ENCODE data around the gene HOMER1. TPM values are rescaled to one million over a fixed set of nuclear protein-coding genes. Genes with fewer than 3 reads are reported as not detected.

Gene HOMER1
- total and polyA plus RNA-seq, 9 of the 15 experiments (the other 6 are each of a cell fraction or from before 2014, with no cell fraction given): 6.3 to 39.9 (median 9.9) TPM

DNA sequence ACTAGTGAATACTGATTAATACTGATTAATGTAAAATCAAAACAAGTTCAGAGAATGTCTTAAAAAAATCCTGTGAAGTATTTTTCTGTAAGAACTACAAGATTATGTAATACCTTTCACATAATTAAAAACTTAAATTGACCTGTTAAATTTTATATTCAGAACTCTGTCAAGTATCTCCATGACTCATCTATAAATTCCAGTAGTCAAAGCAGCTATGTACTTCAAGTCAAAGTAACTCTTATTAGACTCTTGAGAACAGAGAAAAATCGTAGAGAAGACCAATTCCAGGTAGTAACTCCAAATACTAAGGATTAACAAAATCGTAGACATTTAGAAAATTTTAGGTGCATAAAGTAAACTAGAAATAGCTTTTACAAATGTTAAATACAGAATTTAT is 77.1 kb downstream of the HOMER1 start:
- ATAC-seq (no peak), DNase-seq (ENCODE audit: extremely low read depth in 1 of 4, low spot score in 3 of 4) (no peak), FAIRE-seq (no peak)
- in situ Hi-C loops (cut with MboI) (no loop called here), intact Hi-C loops (cut with micrococcal nuclease) (no loop called here)
- H2AFZ ChIP-seq (ENCODE audit: low read depth, low read length): no peak overlapping the region
- no peak overlapping the region for H3K9ac ChIP-seq (ENCODE audit: insufficient read depth in 1 of 2, low read depth in 2 of 2, low read length in 2 of 2)
- H3K27ac ChIP-seq (ENCODE audit: extremely low read depth, low read depth, low read length): no peak overlapping the region
- H3K36me3 ChIP-seq (ENCODE audit: control insufficient read depth, insufficient read depth, low read length): peaks cover 22% of the 10 kb centered on the region; the same call in 2 of the 3 replicates
- H4K20me1 ChIP-seq (replicated peaks; ENCODE audit: control insufficient read depth, insufficient read depth, low read length): no peaks in the 10 kb centered on the region
- H3K9me3 ChIP-seq (replicated peaks; ENCODE audit: control insufficient read depth, insufficient read depth, low read depth, low read length): no peaks in the 10 kb centered on the region
- no peaks in the 10 kb centered on the region for H3K79me2 ChIP-seq (ENCODE audit: control insufficient read depth, insufficient read depth, low read length)
- CTCF ChIA-PET (ENCODE audit: low intra/inter-chr PET ratio): no interaction called here
- no peak overlapping the region for H3K4me3 ChIP-seq
- POLR2A ChIA-PET: no interaction called here
- no peaks in the 10 kb centered on the region for H3K9me1 ChIP-seq (ENCODE audit: control insufficient read depth, insufficient read depth, low read length)
- no peaks in the 10 kb centered on the region for H3K4me1 ChIP-seq (replicated peaks in 1 of 2; ENCODE audit: control insufficient read depth in 2 of 2, insufficient read depth in 2 of 2, low read length in 2 of 2)
- no peaks in the 10 kb centered on the region for H3K27me3 ChIP-seq (ENCODE audit: control insufficient read depth in 2 of 2, insufficient read depth in 2 of 2, low read length in 2 of 2)
- no TSS peak for BruUV-seq (replicated peaks)
- H3K4me2 ChIP-seq (ENCODE audit: insufficient read depth, low read length): no peak overlapping the region
- WGBS (ENCODE audit: insufficient coverage, low coverage, missing lambda C conversion rate): 71% methylated on average over 2 of the region's 2 CpGs
- TF ChIP-seq MED1 (CRISPR knock-in tag; IDR thresholded peaks at IDR 0.05; ENCODE audit: borderline replicate concordance) (no peak), GTF2E2 (tag; IDR thresholded peaks at IDR 0.05) (no peak), PHB (CRISPR knock-in tag; IDR thresholded peaks at IDR 0.05) (no peak), SRF (CRISPR knock-in tag; IDR thresholded peaks at IDR 0.05) (no peak), BHLHE40 (IDR thresholded peaks at IDR 0.05; ENCODE audit: low read length) (no peak), DIDO1 (tag; IDR thresholded peaks at IDR 0.05; ENCODE audit: low read depth) (no peak), KAT7 (CRISPR knock-in tag; IDR thresholded peaks at IDR 0.05; ENCODE audit: borderline replicate concordance) (no peak), ZNF12 (CRISPR knock-in tag; IDR thresholded peaks at IDR 0.05) (no peak), SNIP1 (IDR thresholded peaks at IDR 0.05; ENCODE audit: low read depth) (no peak), TCF7 (IDR thresholded peaks at IDR 0.05; ENCODE audit: borderline replicate concordance) (no peak), ZNF217 (CRISPR knock-in tag; IDR thresholded peaks at IDR 0.05) (no peak)
- TF ChIP-seq, protein P1, sequence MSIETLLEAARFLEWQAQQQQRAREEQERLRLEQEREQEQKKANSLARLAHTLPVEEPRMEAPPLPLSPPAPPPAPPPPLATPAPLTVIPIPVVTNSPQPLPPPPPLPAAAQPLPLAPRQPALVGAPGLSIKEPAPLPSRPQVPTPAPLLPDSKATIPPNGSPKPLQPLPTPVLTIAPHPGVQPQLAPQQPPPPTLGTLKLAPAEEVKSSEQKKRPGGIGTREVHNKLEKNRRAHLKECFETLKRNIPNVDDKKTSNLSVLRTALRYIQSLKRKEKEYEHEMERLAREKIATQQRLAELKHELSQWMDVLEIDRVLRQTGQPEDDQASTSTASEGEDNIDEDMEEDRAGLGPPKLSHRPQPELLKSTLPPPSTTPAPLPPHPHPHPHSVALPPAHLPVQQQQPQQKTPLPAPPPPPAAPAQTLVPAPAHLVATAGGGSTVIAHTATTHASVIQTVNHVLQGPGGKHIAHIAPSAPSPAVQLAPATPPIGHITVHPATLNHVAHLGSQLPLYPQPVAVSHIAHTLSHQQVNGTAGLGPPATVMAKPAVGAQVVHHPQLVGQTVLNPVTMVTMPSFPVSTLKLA (conservative IDR thresholded peaks at IDR 0.05): no peak
- TF ChIP-seq, protein P2, sequence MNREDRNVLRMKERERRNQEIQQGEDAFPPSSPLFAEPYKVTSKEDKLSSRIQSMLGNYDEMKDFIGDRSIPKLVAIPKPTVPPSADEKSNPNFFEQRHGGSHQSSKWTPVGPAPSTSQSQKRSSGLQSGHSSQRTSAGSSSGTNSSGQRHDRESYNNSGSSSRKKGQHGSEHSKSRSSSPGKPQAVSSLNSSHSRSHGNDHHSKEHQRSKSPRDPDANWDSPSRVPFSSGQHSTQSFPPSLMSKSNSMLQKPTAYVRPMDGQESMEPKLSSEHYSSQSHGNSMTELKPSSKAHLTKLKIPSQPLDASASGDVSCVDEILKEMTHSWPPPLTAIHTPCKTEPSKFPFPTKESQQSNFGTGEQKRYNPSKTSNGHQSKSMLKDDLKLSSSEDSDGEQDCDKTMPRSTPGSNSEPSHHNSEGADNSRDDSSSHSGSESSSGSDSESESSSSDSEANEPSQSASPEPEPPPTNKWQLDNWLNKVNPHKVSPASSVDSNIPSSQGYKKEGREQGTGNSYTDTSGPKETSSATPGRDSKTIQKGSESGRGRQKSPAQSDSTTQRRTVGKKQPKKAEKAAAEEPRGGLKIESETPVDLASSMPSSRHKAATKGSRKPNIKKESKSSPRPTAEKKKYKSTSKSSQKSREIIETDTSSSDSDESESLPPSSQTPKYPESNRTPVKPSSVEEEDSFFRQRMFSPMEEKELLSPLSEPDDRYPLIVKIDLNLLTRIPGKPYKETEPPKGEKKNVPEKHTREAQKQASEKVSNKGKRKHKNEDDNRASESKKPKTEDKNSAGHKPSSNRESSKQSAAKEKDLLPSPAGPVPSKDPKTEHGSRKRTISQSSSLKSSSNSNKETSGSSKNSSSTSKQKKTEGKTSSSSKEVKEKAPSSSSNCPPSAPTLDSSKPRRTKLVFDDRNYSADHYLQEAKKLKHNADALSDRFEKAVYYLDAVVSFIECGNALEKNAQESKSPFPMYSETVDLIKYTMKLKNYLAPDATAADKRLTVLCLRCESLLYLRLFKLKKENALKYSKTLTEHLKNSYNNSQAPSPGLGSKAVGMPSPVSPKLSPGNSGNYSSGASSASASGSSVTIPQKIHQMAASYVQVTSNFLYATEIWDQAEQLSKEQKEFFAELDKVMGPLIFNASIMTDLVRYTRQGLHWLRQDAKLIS (CRISPR knock-in tag; IDR thresholded peaks at IDR 0.05): no peak
- TF ChIP-seq, protein P3, sequence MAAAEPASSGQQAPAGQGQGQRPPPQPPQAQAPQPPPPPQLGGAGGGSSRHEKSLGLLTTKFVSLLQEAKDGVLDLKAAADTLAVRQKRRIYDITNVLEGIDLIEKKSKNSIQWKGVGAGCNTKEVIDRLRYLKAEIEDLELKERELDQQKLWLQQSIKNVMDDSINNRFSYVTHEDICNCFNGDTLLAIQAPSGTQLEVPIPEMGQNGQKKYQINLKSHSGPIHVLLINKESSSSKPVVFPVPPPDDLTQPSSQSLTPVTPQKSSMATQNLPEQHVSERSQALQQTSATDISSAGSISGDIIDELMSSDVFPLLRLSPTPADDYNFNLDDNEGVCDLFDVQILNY (CRISPR knock-in tag; IDR thresholded peaks at IDR 0.05): no peak
- TF ChIP-seq, protein P4, sequence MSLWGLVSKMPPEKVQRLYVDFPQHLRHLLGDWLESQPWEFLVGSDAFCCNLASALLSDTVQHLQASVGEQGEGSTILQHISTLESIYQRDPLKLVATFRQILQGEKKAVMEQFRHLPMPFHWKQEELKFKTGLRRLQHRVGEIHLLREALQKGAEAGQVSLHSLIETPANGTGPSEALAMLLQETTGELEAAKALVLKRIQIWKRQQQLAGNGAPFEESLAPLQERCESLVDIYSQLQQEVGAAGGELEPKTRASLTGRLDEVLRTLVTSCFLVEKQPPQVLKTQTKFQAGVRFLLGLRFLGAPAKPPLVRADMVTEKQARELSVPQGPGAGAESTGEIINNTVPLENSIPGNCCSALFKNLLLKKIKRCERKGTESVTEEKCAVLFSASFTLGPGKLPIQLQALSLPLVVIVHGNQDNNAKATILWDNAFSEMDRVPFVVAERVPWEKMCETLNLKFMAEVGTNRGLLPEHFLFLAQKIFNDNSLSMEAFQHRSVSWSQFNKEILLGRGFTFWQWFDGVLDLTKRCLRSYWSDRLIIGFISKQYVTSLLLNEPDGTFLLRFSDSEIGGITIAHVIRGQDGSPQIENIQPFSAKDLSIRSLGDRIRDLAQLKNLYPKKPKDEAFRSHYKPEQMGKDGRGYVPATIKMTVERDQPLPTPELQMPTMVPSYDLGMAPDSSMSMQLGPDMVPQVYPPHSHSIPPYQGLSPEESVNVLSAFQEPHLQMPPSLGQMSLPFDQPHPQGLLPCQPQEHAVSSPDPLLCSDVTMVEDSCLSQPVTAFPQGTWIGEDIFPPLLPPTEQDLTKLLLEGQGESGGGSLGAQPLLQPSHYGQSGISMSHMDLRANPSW (CRISPR knock-in tag; IDR thresholded peaks at IDR 0.05): no peak
